ENCODE results near the gene WAPL.

DNA sequence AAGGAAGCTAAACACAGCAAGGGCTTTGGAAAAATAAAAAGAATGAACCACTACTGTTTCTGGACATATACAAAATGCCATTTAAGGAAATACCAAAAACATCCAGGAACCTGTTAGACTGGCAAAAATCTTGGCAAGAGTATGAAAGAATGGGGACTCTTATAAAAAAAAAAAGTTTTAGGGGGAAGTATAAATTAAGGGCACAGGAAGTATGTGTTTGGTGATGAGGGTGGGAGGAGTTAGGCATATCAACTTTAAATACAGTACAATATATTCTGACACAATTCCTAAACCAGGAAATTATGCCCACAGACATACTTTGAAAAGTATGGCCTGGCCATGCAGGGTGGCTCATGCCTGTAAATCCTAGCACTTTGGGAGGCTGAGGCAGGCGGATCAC, 74.2 kb downstream of the WAPL start:
- TF ChIP-seq ZNF121 (CRISPR knock-in tag; conservative IDR thresholded peaks at IDR 0.05) (no peak), CTBP1 (IDR thresholded peaks at IDR 0.05; ENCODE audit: borderline replicate concordance) (no peak), ELF1 (tag; IDR thresholded peaks at IDR 0.05) (no peak), ZNF695 (CRISPR knock-in tag; IDR thresholded peaks at IDR 0.05) (no peak)

All from K562 (cell line).